GM10248 (cell line): ENCODE results near the gene RFPL4AL1.
"Not testable (repeated sequence)": the region's sequence is repeated elsewhere in the genome, so short reads cannot be mapped to it uniquely, and the experiment has no call there.

Source experiments
- CTCF ChIA-PET: fragments of 300-600 bp; sonication (Branson Sonifier 250); formaldehyde crosslinking; extraction: SDS; loops from one replicate; lab custom pipeline; 2021; ENCODE audit warnings: antibody characterized with exemption; lab: Yijun Ruan, JAX
- POLR2A ChIA-PET: fragments of 350-650 bp; sonication (Branson Sonifier 250); formaldehyde crosslinking; extraction: SDS; loops from one replicate; lab custom pipeline; 2020; ENCODE audit warnings: antibody characterized with exemption; lab: Yijun Ruan, JAX
- DNase-seq: peaks from one replicate; pipeline ENCODE4 v3.0.0; 2012; ENCODE audit errors: extremely low spot score
- TF ChIP-seq, protein P1 (sequence below): IDR thresholded peaks from 2 replicates; pipeline ENCODE4 v1.5.1; 2012; ENCODE audit warnings: mild to moderate bottlenecking, low read depth; ENCODE audit errors: extremely low read depth, missing control alignments, control extremely low read depth

The RFPL4AL1 gene

DNA sequence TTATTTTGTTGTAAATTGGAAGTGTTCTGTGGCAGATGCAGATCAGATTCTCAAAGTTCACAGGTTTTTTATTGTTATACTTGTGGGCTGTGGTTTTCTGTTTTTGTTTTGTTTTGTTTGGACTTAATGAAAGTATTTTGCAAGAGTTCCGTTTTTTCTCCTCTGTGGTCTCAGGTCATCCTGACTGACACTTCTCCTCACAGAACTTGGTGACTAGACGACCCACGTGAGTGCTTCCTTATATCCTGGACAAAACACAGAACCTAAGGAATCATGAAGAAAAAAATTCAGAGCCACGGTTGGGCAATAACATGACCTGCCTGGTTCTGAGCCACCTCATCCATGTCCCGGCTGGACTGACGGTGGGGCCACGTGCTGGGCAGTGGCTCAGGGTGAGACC lies 2.5 kb upstream of the RFPL4AL1 start:
- ChIA-PET CTCF (no interaction called here), POLR2A (no interaction called here)
- TF ChIP-seq, protein P1, sequence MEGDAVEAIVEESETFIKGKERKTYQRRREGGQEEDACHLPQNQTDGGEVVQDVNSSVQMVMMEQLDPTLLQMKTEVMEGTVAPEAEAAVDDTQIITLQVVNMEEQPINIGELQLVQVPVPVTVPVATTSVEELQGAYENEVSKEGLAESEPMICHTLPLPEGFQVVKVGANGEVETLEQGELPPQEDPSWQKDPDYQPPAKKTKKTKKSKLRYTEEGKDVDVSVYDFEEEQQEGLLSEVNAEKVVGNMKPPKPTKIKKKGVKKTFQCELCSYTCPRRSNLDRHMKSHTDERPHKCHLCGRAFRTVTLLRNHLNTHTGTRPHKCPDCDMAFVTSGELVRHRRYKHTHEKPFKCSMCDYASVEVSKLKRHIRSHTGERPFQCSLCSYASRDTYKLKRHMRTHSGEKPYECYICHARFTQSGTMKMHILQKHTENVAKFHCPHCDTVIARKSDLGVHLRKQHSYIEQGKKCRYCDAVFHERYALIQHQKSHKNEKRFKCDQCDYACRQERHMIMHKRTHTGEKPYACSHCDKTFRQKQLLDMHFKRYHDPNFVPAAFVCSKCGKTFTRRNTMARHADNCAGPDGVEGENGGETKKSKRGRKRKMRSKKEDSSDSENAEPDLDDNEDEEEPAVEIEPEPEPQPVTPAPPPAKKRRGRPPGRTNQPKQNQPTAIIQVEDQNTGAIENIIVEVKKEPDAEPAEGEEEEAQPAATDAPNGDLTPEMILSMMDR = no peak
- no peak for DNase-seq

DNA sequence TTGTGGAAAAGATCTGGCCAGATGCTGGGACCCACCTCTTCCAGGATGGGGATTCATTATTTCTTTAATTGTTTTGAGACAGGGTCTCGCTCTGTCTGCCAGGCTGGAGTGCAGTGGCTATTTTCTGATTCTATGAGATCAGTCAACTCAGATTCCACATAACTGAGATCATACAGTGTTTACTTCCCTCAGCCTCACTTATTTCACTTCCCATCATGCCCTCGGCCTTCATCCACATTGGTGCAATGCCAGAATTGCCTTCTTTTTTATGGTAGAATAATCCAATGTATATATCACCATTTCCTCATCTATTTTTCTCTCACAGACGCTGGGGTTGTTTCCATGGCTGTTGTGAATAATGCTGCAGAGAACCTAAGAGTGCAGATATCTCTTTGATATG lies 714 bp downstream of the RFPL4AL1 start:
- DNase-seq, POLR2A ChIA-PET, CTCF ChIA-PET: not testable (repeated sequence)

DNA sequence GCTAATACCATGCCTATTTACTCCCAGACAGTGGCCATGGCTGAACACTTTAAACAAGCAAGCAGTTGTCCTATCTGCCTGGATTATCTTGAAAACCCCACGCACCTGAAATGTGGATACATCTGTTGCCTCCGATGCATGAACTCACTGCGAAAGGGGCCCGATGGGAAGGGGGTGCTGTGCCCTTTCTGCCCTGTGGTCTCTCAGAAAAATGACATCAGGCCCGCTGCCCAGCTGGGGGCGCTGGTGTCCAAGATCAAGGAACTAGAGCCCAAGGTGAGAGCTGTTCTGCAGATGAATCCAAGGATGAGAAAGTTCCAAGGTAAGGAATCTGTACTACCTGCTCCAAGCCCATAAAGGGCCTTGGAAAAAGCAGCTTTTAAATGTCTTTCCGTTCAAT lies 8.6 kb downstream of the RFPL4AL1 start:
- CTCF ChIA-PET = interaction anchor here (0.6 kb wide), 1 partner anchor 221 kb away, joined by 3 read pairs; no protein-coding TSS in a partner anchor
- no peak for DNase-seq
- TF ChIP-seq, protein P1 = no peak
- POLR2A ChIA-PET = no interaction called here

DNA sequence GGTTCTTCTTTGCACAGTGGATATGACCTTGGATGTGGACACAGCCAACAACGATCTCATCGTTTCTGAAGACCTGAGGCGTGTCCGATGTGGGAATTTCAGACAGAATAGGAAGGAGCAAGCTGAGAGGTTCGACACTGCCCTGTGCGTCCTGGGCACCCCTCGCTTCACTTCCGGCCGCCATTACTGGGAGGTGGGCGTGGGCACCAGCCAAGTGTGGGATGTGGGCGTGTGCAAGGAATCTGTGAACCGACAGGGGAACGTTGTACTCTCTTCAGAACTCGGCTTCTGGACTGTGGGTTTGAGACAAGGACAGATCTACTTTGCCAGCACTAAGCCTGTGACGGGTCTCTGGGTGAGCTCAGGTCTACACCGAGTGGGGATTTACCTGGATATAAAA lies 9.4 kb downstream of the RFPL4AL1 start:
- ChIA-PET CTCF (no interaction called here), POLR2A (no interaction called here)
- DNase-seq = no peak
- TF ChIP-seq, protein P1 = no peak

DNA sequence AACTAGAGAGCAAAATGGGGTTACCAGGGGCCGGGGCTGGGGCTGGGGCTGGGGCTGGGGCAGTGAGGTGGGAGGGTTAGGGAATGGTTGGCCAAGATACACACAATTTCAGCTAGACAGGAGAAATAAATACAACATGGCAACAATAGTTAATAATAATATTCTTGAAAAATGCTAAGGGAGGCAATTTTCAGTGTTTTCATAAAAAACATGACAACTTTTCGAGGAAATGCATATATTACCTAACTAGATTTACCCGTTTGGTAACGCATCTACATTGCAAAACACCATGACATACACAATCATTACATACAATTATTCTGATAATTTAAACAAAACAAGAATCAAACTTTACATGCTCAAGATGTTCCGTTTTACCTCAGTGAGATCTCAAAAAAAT lies 12.2 kb downstream of the RFPL4AL1 start:
- TF ChIP-seq, protein P1 = no peak
- POLR2A ChIA-PET = no interaction called here
- DNase-seq = no peak
- CTCF ChIA-PET = no interaction called here

DNA sequence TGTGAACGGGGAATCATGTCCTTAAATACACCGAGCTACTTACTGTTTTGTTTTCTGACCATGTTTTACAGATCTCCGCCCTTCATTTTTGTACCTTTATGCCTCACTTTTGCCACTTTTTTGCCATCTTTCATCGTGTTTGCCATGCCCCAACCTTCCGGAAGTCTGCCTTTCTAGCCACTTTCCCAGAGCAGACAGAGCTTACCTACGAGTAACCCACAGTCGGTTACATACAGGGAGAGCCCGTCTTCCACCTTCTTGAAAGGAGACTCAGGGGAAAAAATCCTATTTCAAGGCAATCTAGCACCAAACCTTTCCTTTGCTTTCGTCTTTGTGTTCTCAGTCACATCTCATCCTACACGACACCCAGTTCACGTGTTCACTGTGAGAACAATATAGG lies 26.1 kb downstream of the RFPL4AL1 start:
- ChIA-PET POLR2A (no interaction called here), CTCF (no interaction called here)
- TF ChIP-seq, protein P1 = no peak
- no peak for DNase-seq

DNA sequence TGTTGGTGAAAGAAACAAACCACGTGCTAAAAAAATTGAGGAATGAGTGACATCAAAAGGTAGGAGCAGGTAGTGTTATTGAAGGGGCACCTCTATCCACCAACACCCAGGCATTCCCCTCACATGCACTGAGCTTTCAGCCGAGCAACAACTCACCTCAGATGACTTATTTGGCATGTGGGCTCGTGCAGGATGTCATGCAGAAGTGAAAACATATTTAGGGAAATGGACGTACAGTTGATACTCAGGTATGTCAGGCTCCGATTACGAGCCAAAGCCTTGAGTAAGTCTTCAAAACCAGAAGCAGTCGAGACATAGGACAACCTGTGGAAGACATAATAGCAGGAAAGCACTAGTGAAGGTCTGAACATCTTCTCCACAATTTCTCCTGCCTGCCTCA lies 32.5 kb downstream of the RFPL4AL1 start:
- TF ChIP-seq, protein P1 = no peak
- ChIA-PET POLR2A (no interaction called here), CTCF (interaction anchor here (1.3 to 1.6 kb wide), 2 partner anchors 9 to 15 kb away, joined by 3 to 5 read pairs; no protein-coding TSS in a partner anchor)

More for the DNA sequence above, 32.5 kb downstream of the RFPL4AL1 start:
- no peak for DNase-seq
